LNCAP (cell line): ENCODE measurements around the gene ZNF207.

Experiments
- CTCF ChIP-seq: fragments of 450-650 bp; IDR thresholded peaks from 2 replicates; pipeline ENCODE4 v1.5.1; 2017; ENCODE audit warnings: mild to moderate bottlenecking

The ZNF207 gene

GRCh38 chr17:32356378-32356743 lies 6.4 kb downstream of the ZNF207 start:
- TF ChIP-seq CTCF: no peak

- TF ChIP-seq CTCF: no peak
Measured at GRCh38 chr17:32356750-32357149, 6.8 kb downstream of the ZNF207 start.

- TF ChIP-seq CTCF: no peak
Measured at GRCh38 chr17:32357615-32358014, 7.7 kb downstream of the ZNF207 start.

- no peak for TF ChIP-seq CTCF
Measured at GRCh38 chr17:32361270-32361669, 11.3 kb downstream of the ZNF207 start.

GRCh38 chr17:32370426-32370825 lies 20.5 kb downstream of the ZNF207 start:
- no peak for TF ChIP-seq CTCF

- no peak for TF ChIP-seq CTCF
Measured at GRCh38 chr17:32382526-32383223, 32.7 kb downstream of the ZNF207 start.

- no peak for TF ChIP-seq CTCF
Measured at GRCh38 chr17:32383926-32384434, 34.0 kb downstream of the ZNF207 start.

- no peak for TF ChIP-seq CTCF
Measured at GRCh38 chr17:32385121-32385520, 35.2 kb downstream of the ZNF207 start.
